Measurements from ENCODE around the gene SCAPER. TPM values are rescaled to one million over a fixed set of nuclear protein-coding genes. Genes with fewer than 3 reads are reported as not detected.

SCAPER gene
- total and polyA plus RNA-seq, 10 donors = 3.9 to 53.3 (median 34.0) TPM

DNA sequence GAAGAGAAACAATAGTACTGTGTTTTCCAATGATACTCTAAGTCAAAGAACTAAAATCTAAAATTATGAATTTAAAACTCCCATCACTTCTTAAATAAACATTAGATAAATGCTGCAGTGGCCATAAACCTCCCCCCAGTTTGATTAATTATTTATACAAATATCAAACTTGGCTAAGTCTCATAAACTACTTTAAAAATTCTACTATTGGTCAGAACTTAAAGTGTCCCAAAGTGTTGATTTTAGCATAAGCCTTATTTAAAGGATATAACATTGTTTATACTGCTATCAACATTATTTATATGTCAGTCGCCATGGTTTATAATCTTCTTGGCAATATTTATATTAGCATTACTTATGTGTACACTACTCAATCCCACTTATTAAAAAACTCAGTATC is 132.4 kb downstream of the SCAPER start:
- WGBS, 5 donors = 94 to 98% (median 97%) methylated on average over 1 of the region's 1 CpG
- no peak for DNase-seq
- TF ChIP-seq, protein P1, sequence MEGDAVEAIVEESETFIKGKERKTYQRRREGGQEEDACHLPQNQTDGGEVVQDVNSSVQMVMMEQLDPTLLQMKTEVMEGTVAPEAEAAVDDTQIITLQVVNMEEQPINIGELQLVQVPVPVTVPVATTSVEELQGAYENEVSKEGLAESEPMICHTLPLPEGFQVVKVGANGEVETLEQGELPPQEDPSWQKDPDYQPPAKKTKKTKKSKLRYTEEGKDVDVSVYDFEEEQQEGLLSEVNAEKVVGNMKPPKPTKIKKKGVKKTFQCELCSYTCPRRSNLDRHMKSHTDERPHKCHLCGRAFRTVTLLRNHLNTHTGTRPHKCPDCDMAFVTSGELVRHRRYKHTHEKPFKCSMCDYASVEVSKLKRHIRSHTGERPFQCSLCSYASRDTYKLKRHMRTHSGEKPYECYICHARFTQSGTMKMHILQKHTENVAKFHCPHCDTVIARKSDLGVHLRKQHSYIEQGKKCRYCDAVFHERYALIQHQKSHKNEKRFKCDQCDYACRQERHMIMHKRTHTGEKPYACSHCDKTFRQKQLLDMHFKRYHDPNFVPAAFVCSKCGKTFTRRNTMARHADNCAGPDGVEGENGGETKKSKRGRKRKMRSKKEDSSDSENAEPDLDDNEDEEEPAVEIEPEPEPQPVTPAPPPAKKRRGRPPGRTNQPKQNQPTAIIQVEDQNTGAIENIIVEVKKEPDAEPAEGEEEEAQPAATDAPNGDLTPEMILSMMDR (IDR thresholded peaks at IDR 0.05 in 8 of 11, conservative IDR thresholded peaks at IDR 0.05 in 3 of 11) = no peak
- TF ChIP-seq POLR2AphosphoS5 (IDR thresholded peaks at IDR 0.05) (no peak), POLR2A (IDR thresholded peaks at IDR 0.05) (no peak)

DNA sequence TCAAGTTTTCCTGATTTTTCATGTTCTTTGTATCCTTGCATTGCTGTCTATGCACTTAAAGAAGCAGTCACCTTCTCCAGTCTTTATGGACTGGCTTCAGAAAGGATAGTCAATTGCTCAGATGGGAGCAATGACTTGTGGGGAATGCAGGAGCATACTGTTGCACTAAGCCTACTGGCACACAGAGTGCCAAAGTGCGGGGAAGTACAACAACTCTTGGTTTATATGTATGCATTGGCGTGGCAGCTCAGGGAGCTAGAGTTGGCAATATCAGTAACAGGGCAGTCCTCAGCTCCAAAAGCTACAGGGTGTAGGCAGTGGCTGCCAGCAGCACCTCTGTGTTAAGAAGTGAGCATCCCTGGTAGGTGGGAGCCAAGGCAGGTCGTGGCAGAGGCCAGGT is 141.1 kb downstream of the SCAPER start:
- intact Hi-C loops (cut with DNase I; ENCODE audit: low total_unique reads) = no loop called here
- TF ChIP-seq POLR2A (IDR thresholded peaks at IDR 0.05) (no peak), POLR2AphosphoS5 (IDR thresholded peaks at IDR 0.05) (no peak)
- TF ChIP-seq, protein P1 (IDR thresholded peaks at IDR 0.05 in 8 of 11, conservative IDR thresholded peaks at IDR 0.05 in 3 of 11) = no peak
- Histone ChIP-seq H3K27ac (no peak overlapping the region), H3K36me3 (peaks cover 0 to 77% (median 29%) of the 10 kb centered on the region in 6 donors), H3K4me3 (no peak overlapping the region), H3K9me3 (peaks cover 0 to 22% (median 12%) of the 10 kb centered on the region in 8 donors), H3K27me3 (replicated peaks in 1 of 7) (no peaks in the 10 kb centered on the region), H3K4me1 (no peaks in the 10 kb centered on the region)
- no peak for DNase-seq
- WGBS, 5 donors = 93 to 100% (median 97%) methylated on average over 3 of the region's 3 CpGs

More for the DNA sequence above, 132.4 kb downstream of the SCAPER start:
- Histone ChIP-seq H3K4me3 (no peak overlapping the region), H3K27me3 (replicated peaks in 1 of 7) (no peaks in the 10 kb centered on the region), H3K36me3 (peaks cover 0 to 48% (median 8%) of the 10 kb centered on the region in 6 donors), H3K9me3 (peaks cover 0 to 16% (median 11%) of the 10 kb centered on the region in 8 donors), H3K4me1 (no peaks in the 10 kb centered on the region), H3K27ac (no peak overlapping the region)
- intact Hi-C loops (cut with DNase I; ENCODE audit: low total_unique reads) = no loop called here

GRCh38 chr15:76763554-76763953 is 141.6 kb downstream of the SCAPER start:
- H3K9me3 ChIP-seq = peaks cover 0 to 22% (median 12%) of the 10 kb centered on the region in 8 donors
- TF ChIP-seq POLR2A (IDR thresholded peaks at IDR 0.05) = no peak
- TF ChIP-seq POLR2AphosphoS5 (IDR thresholded peaks at IDR 0.05) = no peak
- TF ChIP-seq, protein P1 (IDR thresholded peaks at IDR 0.05 in 8 of 11, conservative IDR thresholded peaks at IDR 0.05 in 3 of 11) = no peak
- peaks cover 0 to 77% (median 29%) of the 10 kb centered on the region in 6 donors for H3K36me3 ChIP-seq
- intact Hi-C loops (cut with DNase I; ENCODE audit: low total_unique reads) = no loop called here
- WGBS, 5 donors = 94 to 99% (median 96%) methylated on average over 2 of the region's 2 CpGs
- no peaks in the 10 kb centered on the region for H3K4me1 ChIP-seq
- no peaks in the 10 kb centered on the region for H3K27me3 ChIP-seq (replicated peaks in 1 of 7)
- no peak overlapping the region for H3K27ac ChIP-seq
- DNase-seq = no peak
- H3K4me3 ChIP-seq = no peak overlapping the region

GRCh38 chr15:76756381-76756780 is 148.8 kb downstream of the SCAPER start:
- H3K36me3 ChIP-seq = peaks cover 0 to 31% (median 3%) of the 10 kb centered on the region in 6 donors
- no peak overlapping the region for H3K4me3 ChIP-seq
- H3K27me3 ChIP-seq (replicated peaks in 1 of 7) = no peaks in the 10 kb centered on the region
- intact Hi-C loops (cut with DNase I; ENCODE audit: low total_unique reads) = no loop called here
- H3K9me3 ChIP-seq = no peaks in the 10 kb centered on the region
- no peak for TF ChIP-seq POLR2AphosphoS5 (IDR thresholded peaks at IDR 0.05)
- no peak for TF ChIP-seq POLR2A (IDR thresholded peaks at IDR 0.05)
- TF ChIP-seq, protein P1 (IDR thresholded peaks at IDR 0.05 in 8 of 11, conservative IDR thresholded peaks at IDR 0.05 in 3 of 11) = no peak
- no peak overlapping the region for H3K27ac ChIP-seq
- H3K4me1 ChIP-seq = no peaks in the 10 kb centered on the region
- no peak for DNase-seq
